SK-N-SH treated with all-trans-retinoic acid at 6 μM for 48 hours (cell line): ENCODE data around the gene DHX34.

Experiments used
- ARNTL ChIP-seq: fragments of 450-650 bp; formaldehyde crosslinking; IDR thresholded peaks from 2 replicates; pipeline ENCODE4 v1.5.0; 2020; ENCODE audit warnings: low read depth, mild to moderate bottlenecking, moderate library complexity, borderline replicate concordance
- CREB5 ChIP-seq: fragments of 250-450 bp; sonication (Bioruptor Pico); IDR thresholded peaks from 2 replicates; pipeline ENCODE4 v1.5.1; 2020; ENCODE audit warnings: low read depth, mild to moderate bottlenecking, moderate library complexity
- OSR1 ChIP-seq: fragments of 250-450 bp; sonication (Bioruptor Pico); IDR thresholded peaks from 2 replicates; pipeline ENCODE4 v1.8.0; 2022; ENCODE audit warnings: moderate library complexity, mild to moderate bottlenecking, inconsistent platforms
- POU6F1 ChIP-seq: fragments of 250-450 bp; sonication (Bioruptor Pico); IDR thresholded peaks from 2 replicates; pipeline ENCODE4 v1.8.0; 2021; ENCODE audit warnings: low read depth, mild to moderate bottlenecking, moderate library complexity, borderline replicate concordance
- RARB ChIP-seq: fragments of 250-450 bp; sonication (Bioruptor Pico); IDR thresholded peaks from 2 replicates; pipeline ENCODE4 v1.8.0; 2021; ENCODE audit warnings: mild to moderate bottlenecking, moderate library complexity
- TSHZ2 ChIP-seq: fragments of 250-450 bp; sonication (Bioruptor Pico); IDR thresholded peaks from 2 replicates; pipeline ENCODE4 v1.5.0; 2020; ENCODE audit warnings: mild to moderate bottlenecking, moderate library complexity
- ZC3H10 ChIP-seq: fragments of 250-450 bp; sonication (Bioruptor Pico); IDR thresholded peaks from 2 replicates; pipeline ENCODE4 v1.5.1; 2021; ENCODE audit warnings: mild to moderate bottlenecking, moderate library complexity
- ZFP3 ChIP-seq: fragments of 250-450 bp; sonication (Bioruptor Pico); IDR thresholded peaks from 2 replicates; pipeline ENCODE4 v1.5.0; 2020; ENCODE audit warnings: mild to moderate bottlenecking, moderate library complexity
- ZFP30 ChIP-seq: fragments of 450-650 bp; formaldehyde crosslinking; IDR thresholded peaks from 2 replicates; pipeline ENCODE4 v1.5.0; 2022; ENCODE audit warnings: mild to moderate bottlenecking, moderate library complexity
- TF ChIP-seq, protein P1 (sequence below): fragments of 250-450 bp; sonication (Bioruptor Pico); IDR thresholded peaks from 2 replicates; pipeline ENCODE4 v1.8.0; 2020; ENCODE audit warnings: mild to moderate bottlenecking, moderate library complexity, borderline replicate concordance

GRCh38 chr19:47407417-47407774 lies 58.3 kb downstream of the DHX34 start:
- no peak for TF ChIP-seq TSHZ2 (CRISPR knock-in tag)
- no peak for TF ChIP-seq POU6F1 (CRISPR knock-in tag)
- TF ChIP-seq, protein P1, sequence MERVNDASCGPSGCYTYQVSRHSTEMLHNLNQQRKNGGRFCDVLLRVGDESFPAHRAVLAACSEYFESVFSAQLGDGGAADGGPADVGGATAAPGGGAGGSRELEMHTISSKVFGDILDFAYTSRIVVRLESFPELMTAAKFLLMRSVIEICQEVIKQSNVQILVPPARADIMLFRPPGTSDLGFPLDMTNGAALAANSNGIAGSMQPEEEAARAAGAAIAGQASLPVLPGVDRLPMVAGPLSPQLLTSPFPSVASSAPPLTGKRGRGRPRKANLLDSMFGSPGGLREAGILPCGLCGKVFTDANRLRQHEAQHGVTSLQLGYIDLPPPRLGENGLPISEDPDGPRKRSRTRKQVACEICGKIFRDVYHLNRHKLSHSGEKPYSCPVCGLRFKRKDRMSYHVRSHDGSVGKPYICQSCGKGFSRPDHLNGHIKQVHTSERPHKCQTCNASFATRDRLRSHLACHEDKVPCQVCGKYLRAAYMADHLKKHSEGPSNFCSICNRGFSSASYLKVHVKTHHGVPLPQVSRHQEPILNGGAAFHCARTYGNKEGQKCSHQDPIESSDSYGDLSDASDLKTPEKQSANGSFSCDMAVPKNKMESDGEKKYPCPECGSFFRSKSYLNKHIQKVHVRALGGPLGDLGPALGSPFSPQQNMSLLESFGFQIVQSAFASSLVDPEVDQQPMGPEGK (CRISPR knock-in tag): no peak
- no peak for TF ChIP-seq ZFP3 (CRISPR knock-in tag)
- no peak for TF ChIP-seq CREB5 (CRISPR knock-in tag)
- no peak for TF ChIP-seq ARNTL (CRISPR knock-in tag)
- TF ChIP-seq OSR1: no peak
- TF ChIP-seq RARB (CRISPR knock-in tag): no peak
- TF ChIP-seq ZFP30 (CRISPR knock-in tag): no peak
- TF ChIP-seq ZC3H10 (CRISPR knock-in tag): no peak
